Midbrain (tissue), 1 donor: Measurements from ENCODE around the gene UPF3A.
"Not testable (repeated sequence)": the region's sequence is repeated elsewhere in the genome, so short reads cannot be mapped to it uniquely, and the experiment has no call there.

Experiments used
- DNase-seq: peaks from one replicate; lab custom pipeline; 2025; lab: John Stamatoyannopoulos, UW

The UPF3A gene

GRCh38 chr13:114336457-114336856, 55.1 kb downstream of the UPF3A start:
- DNase-seq = not testable (repeated sequence)

DNA sequence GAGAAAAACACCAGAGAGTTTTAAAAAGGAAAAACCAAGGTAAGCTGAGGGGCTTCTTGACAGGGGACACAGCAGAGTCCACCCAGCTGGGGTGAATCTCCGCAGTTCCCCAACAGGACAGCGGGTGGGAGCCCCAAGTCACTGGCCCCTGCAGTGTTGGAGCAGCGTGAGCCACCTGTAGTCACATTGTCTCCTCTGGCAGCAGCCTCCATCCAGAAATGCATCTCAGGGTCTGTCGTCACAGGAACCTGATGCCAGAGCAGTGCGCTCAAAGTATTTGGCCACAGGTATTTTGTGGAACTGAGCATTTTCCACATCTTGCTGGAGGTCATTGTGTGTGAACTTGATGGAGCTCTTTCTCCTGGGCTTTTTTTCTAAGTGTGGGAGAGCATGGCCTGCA, 57.6 kb downstream of the UPF3A start:
- no peak for DNase-seq

DNA sequence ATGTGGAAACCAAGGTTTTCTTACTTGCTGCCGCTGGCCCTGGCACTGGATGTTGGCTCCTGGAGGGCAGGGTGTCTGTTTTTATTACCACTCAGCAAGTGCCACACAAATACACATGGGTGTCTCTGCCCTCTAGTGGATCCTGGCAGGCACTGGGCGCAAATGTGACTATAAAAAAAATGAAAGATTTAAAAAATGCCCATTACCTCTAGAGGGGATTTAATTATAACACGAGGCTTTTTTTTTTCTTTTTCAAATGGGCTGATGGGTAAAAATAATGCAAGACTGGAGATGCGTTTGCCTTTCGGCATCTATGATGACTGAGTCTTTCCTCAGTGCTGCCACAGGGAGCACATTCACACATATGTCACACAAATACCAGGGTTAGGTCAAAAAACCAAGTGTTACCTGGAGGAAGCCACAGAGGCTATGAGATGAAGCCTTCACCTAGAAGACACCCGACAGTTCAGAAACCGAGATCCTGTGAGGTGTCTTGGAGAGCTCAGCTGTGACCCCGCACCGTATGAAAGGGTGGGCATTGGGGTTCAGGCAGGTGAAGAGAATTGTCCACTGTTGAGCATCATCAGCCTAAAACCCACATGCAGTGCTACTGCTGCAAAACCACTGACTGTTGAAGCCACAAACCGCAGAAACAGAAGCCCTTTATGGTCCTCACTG, 58.6 kb downstream of the UPF3A start:
- peak; percentile 2 for DNase-seq

GRCh38 chr13:114341003-114341777, 59.8 kb downstream of the UPF3A start:
- DNase-seq = no peak

DNA sequence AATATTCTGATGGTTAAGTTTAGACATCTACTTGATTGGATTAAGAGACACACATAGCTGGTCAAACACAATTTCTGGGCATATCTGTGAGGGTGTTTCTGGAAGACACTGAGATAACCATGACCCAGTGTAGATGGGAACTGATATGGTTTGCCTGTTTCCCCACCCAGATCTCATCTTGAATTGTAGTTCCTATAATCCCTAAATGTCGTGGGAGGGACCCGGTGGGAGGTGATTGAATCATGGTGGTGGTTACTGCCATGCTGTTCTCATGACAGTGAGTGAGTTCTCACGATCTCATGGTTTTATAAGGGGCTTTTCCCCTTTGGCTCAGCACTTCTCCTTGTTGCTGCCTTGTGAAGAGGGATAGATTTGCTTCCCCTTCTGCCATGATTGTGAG, 65.9 kb downstream of the UPF3A start:
- DNase-seq = not testable (repeated sequence)

DNA sequence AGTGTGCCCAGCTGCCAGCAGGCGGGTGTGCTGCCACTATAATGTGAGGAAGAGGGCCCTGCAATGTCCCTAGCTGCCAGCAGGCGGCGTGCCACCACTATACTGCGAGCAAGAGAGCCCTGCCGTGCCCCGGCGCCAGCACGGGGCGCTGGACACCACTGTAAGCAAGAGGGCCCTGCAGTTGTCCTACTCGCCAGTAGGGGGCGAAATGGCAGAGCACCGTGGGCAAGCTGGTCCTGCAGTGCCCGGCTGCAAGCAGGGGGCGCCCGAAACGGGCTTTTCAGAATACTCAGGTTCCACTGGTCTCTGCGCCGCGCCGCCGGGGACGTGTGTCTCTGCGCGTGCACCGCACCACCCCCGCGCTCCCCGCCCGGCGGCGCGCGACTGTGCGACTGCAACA, 71.4 kb downstream of the UPF3A start:
- not testable (repeated sequence) for DNase-seq

DNA sequence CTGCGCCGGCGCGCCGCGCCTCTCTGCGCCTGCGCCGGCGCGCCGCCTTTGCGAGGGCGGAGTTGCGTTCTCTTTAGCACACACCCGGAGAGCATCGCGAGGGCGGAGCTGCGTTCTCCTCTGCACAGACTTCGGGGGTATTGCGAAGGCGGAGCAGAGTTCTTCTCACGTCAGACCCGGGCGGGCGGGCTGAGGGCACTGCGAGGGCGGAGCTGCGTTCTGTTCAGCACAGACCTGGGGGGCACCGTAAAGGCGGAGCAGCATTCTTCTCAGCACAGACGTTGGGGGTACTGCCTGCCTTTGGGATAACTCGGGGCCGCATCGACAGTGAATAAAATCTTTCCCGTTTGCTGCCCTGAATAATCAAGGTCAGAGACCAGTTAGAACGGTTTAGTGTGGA, 72.0 kb downstream of the UPF3A start:
- DNase-seq = not testable (repeated sequence)
